Liver (tissue), 3 donors: ENCODE measurements around the gene MUC2.

Experiments used
- ATF3 ChIP-seq: IDR thresholded peaks from 2 replicates; pipeline ENCODE4 v1.6.1; 2016; ENCODE audit warnings: antibody characterized with exemption
- CTCF ChIP-seq: fragments of 150-350 bp; IDR thresholded peaks from 2 replicates; pipeline ENCODE4 v1.5.1; 2017; ENCODE audit warnings: improper control_type of control experiment, low read depth, low read length; ENCODE audit not compliant: missing input control
- JUND ChIP-seq, 2 donors: IDR thresholded peaks; 2 replicates each; pipeline ENCODE4 v1.6.1; 2016; ENCODE audit warnings: antibody characterized with exemption in 2 of 2
- RXRA ChIP-seq, 2 donors: IDR thresholded peaks; 2 replicates each; pipeline ENCODE4 v1.6.1; 2017 to 2018; ENCODE audit warnings: antibody characterized with exemption in 2 of 2, mild to moderate bottlenecking in 1 of 2
- donor health status: healthy.
- donor health status: healthy.

DNA sequence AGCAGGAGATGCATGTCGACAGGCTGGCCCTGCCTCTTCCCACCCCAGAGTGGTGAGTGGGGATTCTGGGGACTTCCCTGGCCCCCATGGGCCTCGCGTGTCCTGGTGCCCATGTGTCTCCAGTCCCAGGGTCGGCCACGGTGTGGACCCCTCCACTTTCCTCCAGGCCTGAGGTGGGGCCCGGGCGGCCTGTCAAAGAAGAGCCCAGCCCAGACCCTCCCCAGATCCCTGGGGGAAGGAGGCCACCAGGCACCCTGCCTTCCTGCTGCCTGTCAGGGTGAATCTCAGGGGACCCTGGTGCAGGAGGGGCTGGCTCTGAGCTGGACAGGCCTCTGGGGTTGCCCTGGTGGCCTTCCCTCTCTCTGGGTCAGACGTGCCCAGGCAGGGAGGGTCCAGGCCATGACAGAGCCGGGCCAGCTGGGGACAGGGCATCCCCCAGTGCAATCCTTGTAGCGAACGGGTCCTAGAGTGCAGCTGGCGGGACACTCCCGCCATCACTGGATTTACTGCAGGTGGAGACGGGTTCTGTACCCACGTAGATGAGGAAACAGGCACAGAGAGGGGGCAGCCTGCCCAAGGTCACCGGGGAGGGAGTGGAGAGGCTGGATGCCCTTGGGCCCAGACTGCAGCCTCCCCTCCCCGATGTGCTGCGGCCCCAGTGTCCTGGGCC lies 24.6 kb upstream of the MUC2 start:
- no peak for TF ChIP-seq RXRA (IDR thresholded peaks at IDR 0.05)
- TF ChIP-seq CTCF = no peak
- TF ChIP-seq JUND (IDR thresholded peaks at IDR 0.05) = no peak
- no peak for TF ChIP-seq ATF3
